Fibroblast of lung (primary cell): ENCODE data around the gene ASTN2.

Source experiments
- EZH2 ChIP-seq: IDR thresholded peaks from 2 replicates; pipeline ENCODE4 v1.5.1; 2012; ENCODE audit warnings: low read length, control low read depth, mild to moderate bottlenecking; ENCODE audit errors: missing control alignments
- TF ChIP-seq, protein P1 (sequence below), 2 donors: IDR thresholded peaks in 1 of 2; conservative IDR thresholded peaks in 1 of 2; 1 replicate in 1 of 2; 2 replicates in 1 of 2; pipeline ENCODE4 v1.5.1; 2011 to 2012; ENCODE audit warnings: low read length in 2 of 2, control low read depth in 1 of 2, inconsistent platforms in 1 of 2, low read depth in 1 of 2, mild to moderate bottlenecking in 1 of 2

DNA sequence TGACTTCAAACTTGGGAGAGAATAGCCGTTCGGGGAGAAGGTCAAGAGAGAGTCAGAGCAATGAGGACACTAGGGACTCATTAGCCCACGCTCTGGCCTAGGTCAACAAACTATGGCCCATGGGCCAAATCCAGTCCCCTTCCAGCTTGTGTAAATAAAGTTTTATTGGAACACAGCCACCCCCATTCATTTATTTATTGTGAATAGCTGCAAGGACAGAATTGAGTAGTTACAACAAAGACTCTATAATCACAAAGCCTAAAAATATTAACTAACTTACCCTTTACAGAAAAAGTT, 760.9 kb downstream of the ASTN2 start:
- TF ChIP-seq, protein P1, sequence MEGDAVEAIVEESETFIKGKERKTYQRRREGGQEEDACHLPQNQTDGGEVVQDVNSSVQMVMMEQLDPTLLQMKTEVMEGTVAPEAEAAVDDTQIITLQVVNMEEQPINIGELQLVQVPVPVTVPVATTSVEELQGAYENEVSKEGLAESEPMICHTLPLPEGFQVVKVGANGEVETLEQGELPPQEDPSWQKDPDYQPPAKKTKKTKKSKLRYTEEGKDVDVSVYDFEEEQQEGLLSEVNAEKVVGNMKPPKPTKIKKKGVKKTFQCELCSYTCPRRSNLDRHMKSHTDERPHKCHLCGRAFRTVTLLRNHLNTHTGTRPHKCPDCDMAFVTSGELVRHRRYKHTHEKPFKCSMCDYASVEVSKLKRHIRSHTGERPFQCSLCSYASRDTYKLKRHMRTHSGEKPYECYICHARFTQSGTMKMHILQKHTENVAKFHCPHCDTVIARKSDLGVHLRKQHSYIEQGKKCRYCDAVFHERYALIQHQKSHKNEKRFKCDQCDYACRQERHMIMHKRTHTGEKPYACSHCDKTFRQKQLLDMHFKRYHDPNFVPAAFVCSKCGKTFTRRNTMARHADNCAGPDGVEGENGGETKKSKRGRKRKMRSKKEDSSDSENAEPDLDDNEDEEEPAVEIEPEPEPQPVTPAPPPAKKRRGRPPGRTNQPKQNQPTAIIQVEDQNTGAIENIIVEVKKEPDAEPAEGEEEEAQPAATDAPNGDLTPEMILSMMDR (conservative IDR thresholded peaks at IDR 0.05 in 1 of 2, IDR thresholded peaks at IDR 0.05 in 1 of 2; ENCODE audit: low read depth in 1 of 2, low read length in 2 of 2), result no peak
- TF ChIP-seq EZH2, result no peak
